ENCODE results near the gene ZBTB3.
"Not testable (repeated sequence)": the region's sequence is repeated elsewhere in the genome, so short reads cannot be mapped to it uniquely, and the experiment has no call there.

Gene ZBTB3

GRCh38 chr11:62713343-62713742 lies 40.6 kb downstream of the ZBTB3 start:
- no peak for DNase-seq

- DNase-seq, result no peak
Observed at GRCh38 chr11:62712861-62713260, 41.1 kb downstream of the ZBTB3 start.

GRCh38 chr11:62712276-62712812 lies 41.6 kb downstream of the ZBTB3 start:
- DNase-seq, result no peak

- DNase-seq, result peak in 1 of 2 experiments; percentile 11
Observed at GRCh38 chr11:62710001-62710345, 44.0 kb downstream of the ZBTB3 start.

DNA sequence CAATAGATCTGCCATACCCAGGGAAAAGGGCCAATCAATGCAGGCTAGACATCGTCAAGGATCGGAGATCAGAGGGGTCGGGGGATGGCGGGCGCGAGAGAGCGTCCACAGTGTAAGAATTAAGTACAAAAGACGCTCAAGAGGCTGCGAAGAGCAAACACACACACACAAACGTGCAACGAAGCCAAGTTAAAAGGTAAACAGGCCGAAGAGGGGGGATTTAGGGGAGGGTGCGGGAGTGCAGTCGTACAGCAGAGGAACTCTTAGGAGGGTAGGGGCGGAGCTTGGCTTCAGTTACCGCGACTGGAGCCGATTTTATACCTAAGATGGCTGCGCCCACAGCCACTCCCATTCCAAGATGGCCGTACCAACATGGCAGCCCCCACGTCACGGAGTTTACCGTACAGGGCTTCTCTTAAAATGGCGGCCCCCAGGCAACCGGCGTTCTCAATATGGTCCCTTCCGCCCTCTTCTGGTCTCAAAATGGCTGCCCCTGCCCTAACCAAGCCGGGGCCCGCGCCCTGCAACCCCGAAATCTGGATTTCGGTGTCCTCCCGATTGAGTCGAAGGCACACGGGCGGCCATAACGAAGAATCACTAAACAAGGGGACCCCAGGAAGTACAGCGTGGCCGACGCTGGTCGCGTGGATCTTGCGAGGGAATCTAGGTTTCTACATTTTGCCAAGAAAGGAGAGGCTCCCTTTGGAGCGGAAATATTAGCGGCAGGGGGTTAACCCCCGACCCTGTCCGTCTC lies 44.5 kb downstream of the ZBTB3 start:
- DNase-seq, result peak; percentile 96 to 98

- DNase-seq, result peak; percentile 39 to 53
Observed at GRCh38 chr11:62708793-62709192, 45.2 kb downstream of the ZBTB3 start.

GRCh38 chr11:62708392-62708791 lies 45.6 kb downstream of the ZBTB3 start:
- DNase-seq, result peak in 1 of 2 experiments; percentile 8

DNA sequence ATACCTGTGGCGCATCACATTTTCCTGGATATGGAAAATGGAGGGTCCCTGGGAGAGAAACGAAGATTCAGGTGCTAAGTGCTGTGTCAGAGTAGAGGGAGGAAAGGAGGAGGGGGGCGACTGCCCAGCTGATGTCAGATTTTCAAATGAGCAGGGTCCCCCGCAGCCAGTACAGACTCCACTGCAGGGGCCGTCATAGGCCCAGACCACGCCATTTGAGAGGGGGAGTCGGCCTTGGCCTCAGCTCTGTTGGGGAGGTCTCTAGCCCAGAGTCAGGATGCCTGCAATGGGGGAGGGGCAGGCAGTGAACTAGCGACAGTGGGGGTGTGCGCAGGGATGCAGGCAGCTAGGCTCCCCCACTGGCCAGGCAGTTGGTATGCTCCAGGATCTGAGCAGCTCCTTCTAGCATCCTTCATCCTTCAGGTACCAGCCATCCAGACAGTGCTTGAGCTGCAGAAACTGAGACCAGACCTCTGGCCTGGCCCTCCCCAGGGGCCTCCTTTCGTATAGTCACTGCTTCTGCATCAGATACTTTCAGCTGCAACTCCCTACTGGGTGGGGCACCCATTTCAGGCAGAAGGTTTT lies 46.6 kb downstream of the ZBTB3 start, which contains the start of the genes BSCL2 and GNG3:
BSCL2 (minus strand) TSS at position 148 of the 585 bp plus-strand sequence. CDS start 229 bp downstream, outside the sequence.
GNG3 (plus strand) TSS at position 400 of the 585 bp plus-strand sequence. CDS start 620 bp downstream, outside the sequence.
- DNase-seq, result peak; percentile 90

GRCh38 chr11:62706850-62707247 lies 47.1 kb downstream of the ZBTB3 start:
- no peak for DNase-seq

DNA sequence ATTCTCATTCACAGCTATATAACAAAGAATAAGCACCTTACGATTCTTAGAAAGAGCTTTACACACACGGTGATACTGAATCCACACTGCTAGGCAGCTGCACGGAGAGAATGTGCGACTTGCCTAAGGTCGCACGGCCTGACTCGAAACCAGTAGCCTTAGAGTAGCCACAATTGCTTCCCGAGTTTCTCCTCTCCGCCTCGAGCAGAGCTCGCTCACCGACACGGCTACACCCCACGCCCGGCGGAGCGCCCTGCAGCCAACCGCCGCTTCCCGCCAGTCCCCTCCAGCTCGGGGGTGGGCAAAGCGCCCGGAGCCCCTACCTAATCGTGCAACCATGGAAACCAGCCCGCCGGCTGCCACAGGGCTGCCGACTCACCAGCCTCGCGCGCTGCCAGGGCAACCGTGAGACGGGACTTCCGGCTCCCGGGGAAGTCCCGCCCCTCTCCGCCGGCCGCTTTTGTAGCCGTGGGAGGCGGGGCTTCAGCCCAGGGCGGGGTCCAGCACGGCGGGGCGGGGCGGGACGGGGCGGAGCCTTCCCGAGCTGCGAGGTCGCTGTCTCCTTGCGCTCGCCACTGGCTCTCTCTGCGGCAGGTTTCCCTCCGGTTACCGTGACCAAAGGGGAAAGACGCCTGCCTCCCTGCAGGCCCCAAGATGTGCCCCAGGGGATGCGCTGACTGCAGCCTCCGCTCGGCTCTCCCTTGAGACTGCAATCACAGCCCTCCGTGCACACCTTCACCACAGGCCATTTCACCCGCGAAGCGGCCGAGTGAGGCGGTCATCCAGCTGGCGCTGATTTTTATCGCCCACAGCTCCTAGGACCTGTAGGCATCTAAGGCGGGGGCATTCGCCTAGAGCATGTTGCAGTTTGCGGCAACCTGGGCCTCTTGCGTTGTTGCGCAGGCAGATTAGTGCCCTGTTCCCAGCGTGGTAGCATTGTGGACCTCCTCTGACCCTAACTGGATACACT lies 47.8 kb downstream of the ZBTB3 start:
- peak; percentile 82 to 95 for DNase-seq

GRCh38 chr11:62705413-62705812 lies 48.5 kb downstream of the ZBTB3 start:
- peak; percentile 29 to 70 for DNase-seq

DNA sequence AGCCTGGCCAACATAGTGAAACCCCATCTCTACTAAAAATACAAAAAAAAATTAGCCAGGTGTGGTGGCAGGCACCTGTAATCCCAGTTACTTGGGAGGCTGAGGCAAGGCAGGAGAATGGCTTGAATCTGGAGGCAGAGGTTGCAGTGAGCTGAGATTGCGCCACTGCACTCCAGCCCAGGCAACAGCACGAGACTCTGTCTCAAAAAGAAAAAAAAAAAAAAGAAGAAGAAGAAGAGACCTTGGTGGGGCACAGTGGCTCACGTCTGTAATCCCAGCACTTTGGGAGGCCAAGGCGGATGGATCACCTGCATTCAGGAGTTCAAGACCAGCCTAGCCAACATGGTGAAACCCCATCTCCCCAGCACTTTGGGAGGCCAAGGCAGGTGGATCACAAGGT lies 50.0 kb downstream of the ZBTB3 start:
- not testable (repeated sequence) for DNase-seq

- no peak for DNase-seq
Observed at GRCh38 chr11:62702246-62702645, 51.7 kb downstream of the ZBTB3 start.

Data from SHP77 (cell line).